Hepatocyte (in vitro differentiated cells): ENCODE data around the gene KCNQ1. TPM values are rescaled to one million over a fixed set of nuclear protein-coding genes. Genes with fewer than 3 reads are reported as not detected.

Experiments used
- DNase-seq: peaks from one replicate; pipeline ENCODE4 v3.0.0-alpha.2; 2016; ENCODE audit warnings: low spot score
- H2AFZ ChIP-seq: fragments of 200-600 bp; sonication (generic); 2 replicates; pipeline ENCODE4 v1.6.0; 2016; ENCODE audit warnings: antibody characterized with exemption, mild to moderate bottlenecking
- H3K27ac ChIP-seq: fragments of 200-600 bp; sonication (generic); 2 replicates; pipeline ENCODE4 v1.5.1; 2016; ENCODE audit warnings: mild to moderate bottlenecking
- H3K27me3 ChIP-seq: fragments of 200-600 bp; sonication (generic); 2 replicates; pipeline ENCODE4 v1.6.1; 2016
- H3K36me3 ChIP-seq: fragments of 200-600 bp; sonication (generic); replicated peaks from 2 replicates; pipeline ENCODE4 v1.5.1; 2016; ENCODE audit warnings: low read depth; ENCODE audit not compliant: insufficient read depth
- H3K4me1 ChIP-seq: fragments of 200-600 bp; sonication (generic); 2 replicates; pipeline ENCODE4 v1.5.1; 2016; ENCODE audit warnings: mild to moderate bottlenecking, moderate library complexity; ENCODE audit not compliant: insufficient read depth
- H3K4me2 ChIP-seq: fragments of 200-600 bp; sonication (generic); 2 replicates; pipeline ENCODE4 v1.6.0; 2016
- H3K4me3 ChIP-seq: fragments of 200-600 bp; sonication (generic); 2 replicates; pipeline ENCODE4 v1.5.1; 2016; ENCODE audit warnings: mild to moderate bottlenecking
- H3K79me2 ChIP-seq: fragments of 200-600 bp; sonication (generic); 2 replicates; pipeline ENCODE4 v1.6.0; 2017; ENCODE audit warnings: mild to moderate bottlenecking
- H3K9me2 ChIP-seq: fragments of 200-600 bp; sonication (generic); replicated peaks from 2 replicates; pipeline ENCODE4 v1.6.0; 2017; ENCODE audit warnings: mild to moderate bottlenecking; ENCODE audit not compliant: insufficient read depth
- H3K9me3 ChIP-seq: fragments of 200-600 bp; sonication (generic); 2 replicates; pipeline ENCODE4 v1.5.1; 2016; ENCODE audit warnings: low read depth, mild to moderate bottlenecking
- H4K20me1 ChIP-seq: fragments of 200-600 bp; sonication (generic); 2 replicates; pipeline ENCODE4 v1.6.0; 2016; ENCODE audit warnings: mild to moderate bottlenecking; ENCODE audit not compliant: insufficient read depth, poor library complexity, severe bottlenecking
- EZH2 ChIP-seq: fragments of 200-600 bp; sonication (generic); IDR thresholded peaks from 2 replicates; pipeline ENCODE4 v1.6.1; 2016; ENCODE audit warnings: antibody characterized with exemption, mild to moderate bottlenecking, borderline replicate concordance
- EZH2phosphoT487 ChIP-seq: fragments of 200-600 bp; sonication (generic); IDR thresholded peaks from one replicate; pipeline ENCODE4 v1.6.1; 2018; ENCODE audit warnings: antibody characterized with exemption, mild to moderate bottlenecking, low read depth, moderate library complexity; ENCODE audit not compliant: unreplicated experiment, severe bottlenecking
- WGBS: methylation state at CpG from one replicate; pipeline ENCODE4 v1.1.6; 2016; ENCODE audit warnings: low lambda C conversion rate; ENCODE audit errors: missing lambda C conversion rate; 5-methylcytosine and 5-hydroxymethylcytosine counted together
- polyA plus RNA-seq: library from polyadenylated mRNA; unstranded; fragments of >200 nt; fragmentation: Nextera tagmentation; extraction: Ambion mirVana; gene quantifications from 2 replicates; pipeline ENCODE4 v1.2.1, GENCODE V29; 2016
- total RNA-seq: library from RNA; depleted of rRNA; stranded (reverse); fragments of >200 nt; gene quantifications from 2 replicates; pipeline ENCODE4 v1.2.3, GENCODE V29; 2014
- TF ChIP-seq, protein P1 (sequence below): fragments of 200-600 bp; sonication (generic); IDR thresholded peaks from 2 replicates; pipeline ENCODE4 v1.5.1; 2016; ENCODE audit warnings: antibody characterized with exemption, mild to moderate bottlenecking; ENCODE audit not compliant: poor library complexity

KCNQ1 gene
- total and polyA plus RNA-seq, 2 experiments from 2014 or later: 1.8 to 6.4 TPM

GRCh38 chr11:2528301-2529050, 83.7 kb downstream of the KCNQ1 start:
- Histone ChIP-seq H4K20me1 (no peaks in the 10 kb centered on the region), H3K4me1 (peaks cover 10% of the 10 kb centered on the region), H3K36me3 (no peaks in the 10 kb centered on the region), H3K27ac (peak overlapping the region; percentile 63), H3K27me3 (no peaks in the 10 kb centered on the region), H3K4me2 (no peak overlapping the region), H2AFZ (no peak overlapping the region), H3K9me3 (no peaks in the 10 kb centered on the region), H3K4me3 (no peak overlapping the region), H3K79me2 (no peaks in the 10 kb centered on the region), H3K9me2 (no peaks in the 10 kb centered on the region)
- TF ChIP-seq, protein P1, sequence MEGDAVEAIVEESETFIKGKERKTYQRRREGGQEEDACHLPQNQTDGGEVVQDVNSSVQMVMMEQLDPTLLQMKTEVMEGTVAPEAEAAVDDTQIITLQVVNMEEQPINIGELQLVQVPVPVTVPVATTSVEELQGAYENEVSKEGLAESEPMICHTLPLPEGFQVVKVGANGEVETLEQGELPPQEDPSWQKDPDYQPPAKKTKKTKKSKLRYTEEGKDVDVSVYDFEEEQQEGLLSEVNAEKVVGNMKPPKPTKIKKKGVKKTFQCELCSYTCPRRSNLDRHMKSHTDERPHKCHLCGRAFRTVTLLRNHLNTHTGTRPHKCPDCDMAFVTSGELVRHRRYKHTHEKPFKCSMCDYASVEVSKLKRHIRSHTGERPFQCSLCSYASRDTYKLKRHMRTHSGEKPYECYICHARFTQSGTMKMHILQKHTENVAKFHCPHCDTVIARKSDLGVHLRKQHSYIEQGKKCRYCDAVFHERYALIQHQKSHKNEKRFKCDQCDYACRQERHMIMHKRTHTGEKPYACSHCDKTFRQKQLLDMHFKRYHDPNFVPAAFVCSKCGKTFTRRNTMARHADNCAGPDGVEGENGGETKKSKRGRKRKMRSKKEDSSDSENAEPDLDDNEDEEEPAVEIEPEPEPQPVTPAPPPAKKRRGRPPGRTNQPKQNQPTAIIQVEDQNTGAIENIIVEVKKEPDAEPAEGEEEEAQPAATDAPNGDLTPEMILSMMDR: no peak
- TF ChIP-seq EZH2: no peak
- TF ChIP-seq EZH2phosphoT487: no peak
- peak; percentile 54 for DNase-seq
- WGBS: 78% methylated on average over 18 of the region's 18 CpGs

GRCh38 chr11:2529173-2529572, 84.4 kb downstream of the KCNQ1 start:
- no peaks in the 10 kb centered on the region for H3K27me3 ChIP-seq
- DNase-seq: no peak
- H3K4me1 ChIP-seq: peaks cover 17% of the 10 kb centered on the region
- no peaks in the 10 kb centered on the region for H4K20me1 ChIP-seq
- no peaks in the 10 kb centered on the region for H3K9me3 ChIP-seq
- no peak overlapping the region for H3K4me3 ChIP-seq
- H3K9me2 ChIP-seq: no peaks in the 10 kb centered on the region
- no peak overlapping the region for H3K4me2 ChIP-seq
- H3K27ac ChIP-seq: peak overlapping the region; percentile 63
- WGBS: 90% methylated on average over 10 of the region's 10 CpGs
- no peaks in the 10 kb centered on the region for H3K36me3 ChIP-seq
- no peak overlapping the region for H2AFZ ChIP-seq
- H3K79me2 ChIP-seq: no peaks in the 10 kb centered on the region
- TF ChIP-seq EZH2 (no peak), EZH2phosphoT487 (no peak)
- TF ChIP-seq, protein P1: no peak

- Histone ChIP-seq H3K4me1 (peaks cover 22% of the 10 kb centered on the region), H2AFZ (no peak overlapping the region), H3K79me2 (no peaks in the 10 kb centered on the region), H3K4me2 (no peak overlapping the region), H4K20me1 (no peaks in the 10 kb centered on the region), H3K9me2 (no peaks in the 10 kb centered on the region), H3K27me3 (no peaks in the 10 kb centered on the region), H3K9me3 (no peaks in the 10 kb centered on the region), H3K27ac (no peak overlapping the region), H3K36me3 (no peaks in the 10 kb centered on the region), H3K4me3 (no peak overlapping the region)
- no peak for TF ChIP-seq EZH2phosphoT487
- TF ChIP-seq EZH2: no peak
- TF ChIP-seq, protein P1: no peak
- 91% methylated on average over 14 of the region's 14 CpGs for WGBS
- no peak for DNase-seq
These were observed 84.8 kb downstream of the KCNQ1 start for GRCh38 chr11:2529636-2530035.
